NCI-H526 treated with DMSO at 0.1 percent for 48 hours (cell line): ENCODE data around the gene DUSP5.
A peak's percentile ranks its signal among the peaks of the same experiment; 100 is the strongest.

Experiments
- DNase-seq: peaks from one replicate; lab custom pipeline; 2025; lab: John Stamatoyannopoulos, UW

Gene DUSP5

DNA sequence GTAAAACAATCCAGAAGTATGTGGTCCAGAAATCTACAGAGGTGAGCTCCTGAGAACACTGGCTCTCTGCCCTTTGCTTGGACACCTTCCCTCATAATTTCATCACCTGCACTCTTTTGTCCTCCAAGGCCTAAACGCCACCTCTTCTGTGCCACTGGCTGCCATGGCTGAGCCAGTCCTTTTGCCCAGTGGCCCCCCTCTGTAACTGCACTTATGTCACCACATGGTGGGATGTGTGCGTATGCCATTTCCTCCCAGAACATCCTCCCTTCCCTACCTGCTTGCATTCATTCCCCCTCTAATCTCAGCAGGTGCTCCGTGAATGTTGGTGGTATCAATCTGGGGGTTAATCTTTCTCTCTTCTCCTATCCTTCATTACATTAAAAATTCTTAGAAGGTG lies 17.3 kb upstream of the DUSP5 start:
- no peak for DNase-seq

DNA sequence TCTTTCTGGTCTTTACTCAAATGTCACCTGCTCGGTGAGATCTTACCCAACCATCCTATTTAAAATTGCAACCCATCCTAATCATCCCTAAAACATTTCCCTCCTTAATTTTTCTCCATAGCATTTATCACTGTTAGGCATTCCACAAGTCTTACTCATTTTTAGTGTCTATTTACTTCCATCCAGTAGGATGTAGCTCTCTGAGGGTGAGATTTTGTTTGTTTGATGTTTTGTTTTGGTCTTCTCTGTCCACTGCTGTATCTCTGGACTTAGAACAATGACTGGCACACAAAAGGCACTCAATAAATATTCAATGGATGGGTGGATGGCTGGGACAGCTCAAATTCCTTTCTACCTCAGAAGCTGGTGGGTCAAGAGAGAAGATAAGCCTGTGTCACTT lies 15.8 kb upstream of the DUSP5 start:
- no peak for DNase-seq

DNA sequence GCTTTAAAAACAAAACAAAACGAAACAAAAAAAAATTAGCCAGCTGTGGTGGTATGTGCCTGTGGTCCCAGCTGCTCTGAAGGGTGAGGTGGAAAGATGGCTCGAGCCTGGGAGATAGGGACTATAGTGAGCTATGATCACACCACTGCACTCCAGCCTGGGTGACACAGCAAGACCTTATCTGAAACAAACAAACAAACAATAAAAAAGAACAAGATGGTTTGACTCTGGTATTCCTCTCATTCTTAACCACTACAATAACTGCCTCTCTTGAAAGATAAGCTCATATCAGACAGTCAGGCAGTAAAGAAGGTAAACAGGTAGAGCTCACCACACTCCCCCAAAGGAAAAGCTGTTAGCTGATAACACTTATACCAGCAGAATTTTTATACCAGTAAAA lies 14.1 kb upstream of the DUSP5 start:
- no peak for DNase-seq

DNA sequence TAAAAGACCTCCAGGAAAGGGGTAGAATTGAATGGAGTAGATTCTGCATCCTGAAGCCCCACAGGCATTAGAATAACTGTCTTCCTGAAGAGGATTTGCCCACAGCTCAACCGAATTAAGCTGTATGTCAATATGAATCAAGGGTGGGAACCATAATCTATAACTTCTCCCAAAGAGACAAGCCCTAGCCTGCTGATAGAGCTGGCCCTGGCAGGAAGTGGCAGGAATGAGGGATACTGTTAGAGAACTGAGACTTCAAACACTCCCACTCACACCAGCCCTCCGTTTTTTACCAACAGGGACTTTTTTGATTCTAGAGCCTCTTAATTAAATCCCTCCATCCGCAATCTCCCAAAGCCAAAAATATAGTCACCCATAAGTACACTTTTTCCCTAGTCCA lies 12.2 kb upstream of the DUSP5 start:
- DNase-seq = no peak

DNA sequence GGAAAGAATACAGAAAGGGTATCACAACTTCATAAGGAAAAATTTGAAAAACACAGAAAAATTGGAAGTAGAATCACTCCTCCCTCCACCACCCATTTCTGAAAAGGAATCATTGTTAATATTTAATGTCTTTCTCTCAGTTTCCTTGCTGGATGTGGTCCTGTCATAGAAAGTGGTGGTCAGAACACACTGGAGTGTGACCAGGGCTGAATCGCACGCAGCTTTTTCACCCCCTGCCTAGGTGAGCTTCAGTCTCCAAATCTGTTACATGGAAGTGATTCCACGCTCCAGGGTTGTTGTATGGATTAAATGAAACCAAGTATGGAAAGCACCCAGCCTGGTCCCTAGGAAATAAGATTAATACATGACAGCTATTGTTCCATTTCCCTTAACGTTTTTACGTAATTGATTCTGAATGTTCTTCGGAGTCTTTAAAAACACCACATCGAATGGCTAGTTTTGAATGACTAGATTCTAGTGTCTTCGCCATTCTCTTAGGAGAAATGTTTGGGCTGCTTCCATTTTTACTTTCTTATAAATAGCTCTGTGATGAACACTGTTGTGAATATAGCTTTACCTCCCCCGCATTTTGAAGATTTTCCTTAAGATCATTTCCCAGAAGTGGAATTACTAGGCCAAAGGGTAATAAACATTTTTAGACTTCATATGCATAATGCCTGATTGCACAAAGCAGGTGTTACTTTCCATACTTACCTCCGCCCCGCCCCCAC lies 10.9 kb upstream of the DUSP5 start:
- DNase-seq = no peak

DNA sequence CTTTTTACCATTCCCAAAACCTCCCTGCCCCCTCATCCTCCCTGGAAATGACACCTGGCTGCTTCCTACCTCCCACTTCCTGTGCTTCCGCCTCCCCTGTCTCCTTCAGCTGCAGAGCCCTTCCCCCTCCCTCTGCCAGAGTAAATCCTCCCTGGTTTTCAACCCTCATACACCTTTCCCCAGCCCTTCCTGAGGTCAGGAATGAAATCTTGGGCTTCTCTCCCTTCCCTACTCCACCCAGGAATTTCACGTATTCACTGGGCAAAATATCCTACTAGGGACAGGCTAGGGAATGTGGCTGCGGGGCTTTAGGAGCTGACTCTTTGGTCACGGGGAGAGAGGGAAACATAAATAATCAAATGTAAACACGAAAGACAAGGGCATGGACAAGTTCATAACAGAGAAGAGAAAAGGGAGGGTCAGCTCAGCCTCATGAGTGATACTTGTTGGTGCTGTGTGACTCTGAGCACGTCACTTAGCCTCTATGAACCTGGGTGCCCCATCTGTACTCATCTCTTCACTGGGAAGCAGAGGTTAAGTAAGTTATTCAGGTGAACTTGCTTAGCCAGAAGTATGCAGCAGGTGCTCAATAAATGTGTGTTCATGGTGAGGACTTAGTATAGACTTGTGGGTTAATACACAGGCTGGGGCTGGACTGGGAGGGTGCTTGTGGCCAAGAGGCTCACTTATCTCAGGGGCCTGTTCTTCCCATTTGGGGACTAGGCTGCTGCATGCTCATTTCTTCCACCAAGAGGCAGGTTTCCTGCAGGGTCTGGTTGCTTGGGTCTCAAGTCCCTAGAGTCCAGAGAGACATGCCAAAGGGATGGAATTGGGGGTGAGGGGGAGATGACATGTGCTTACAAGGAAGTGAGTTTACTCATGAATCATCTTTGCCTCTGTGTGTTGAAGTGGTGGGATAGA lies 10.0 kb upstream of the DUSP5 start:
- DNase-seq = no peak

DNA sequence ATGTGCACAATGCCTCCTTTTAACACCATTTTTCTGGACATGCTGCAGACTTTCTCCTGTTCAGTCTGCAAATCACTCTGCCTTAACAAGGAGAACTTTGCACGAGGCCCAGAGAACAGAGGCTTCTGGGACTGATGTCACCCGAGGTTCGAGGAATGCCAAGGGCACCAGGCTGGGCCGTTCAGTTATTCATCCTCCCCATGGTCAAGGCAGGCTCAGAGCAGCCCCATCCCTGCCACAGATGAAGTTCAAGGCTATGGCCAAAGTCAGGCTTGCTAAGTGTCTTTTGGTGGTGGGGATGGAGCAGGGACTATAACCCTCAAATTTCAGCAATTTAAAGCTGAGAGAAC lies 9.4 kb upstream of the DUSP5 start:
- DNase-seq = no peak

DNA sequence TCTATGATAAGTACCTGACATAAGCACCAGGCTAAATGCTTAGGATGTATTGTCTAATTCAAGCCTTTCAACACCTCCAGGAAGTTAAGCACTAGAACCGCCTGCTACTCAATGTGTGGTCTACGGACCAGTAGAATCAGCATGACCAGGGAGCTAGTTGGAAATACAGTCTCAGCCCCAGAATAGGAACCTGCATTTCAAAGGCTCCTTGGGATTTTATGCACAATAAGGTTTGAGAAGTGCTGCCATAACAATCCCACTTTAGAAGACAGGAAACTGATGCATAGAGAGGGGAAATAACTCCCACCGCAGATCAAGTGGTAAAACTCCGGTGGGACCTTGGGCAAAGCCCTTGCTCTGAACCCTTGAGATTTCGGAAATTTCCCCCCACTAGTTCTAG lies 8.8 kb upstream of the DUSP5 start:
- DNase-seq = no peak

DNA sequence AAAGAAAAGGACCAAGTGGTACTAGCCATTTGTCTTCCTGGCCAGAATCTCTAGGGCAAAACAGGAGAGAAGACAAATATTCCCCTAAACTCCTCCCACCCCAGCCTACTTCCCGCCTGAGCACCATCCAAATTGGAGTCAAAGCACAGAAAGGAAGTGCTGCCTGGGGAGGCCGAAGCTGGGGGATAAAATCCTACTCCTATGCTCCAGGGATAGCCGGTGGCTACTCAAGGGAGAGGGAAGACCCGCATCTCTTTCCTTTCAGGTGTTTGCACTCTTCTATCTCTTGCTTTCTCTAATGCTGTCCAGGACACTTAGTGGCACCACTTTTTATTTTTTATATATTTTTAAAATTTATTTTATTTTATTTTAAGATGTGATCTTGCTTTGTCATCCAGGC lies 7.1 kb upstream of the DUSP5 start:
- DNase-seq = no peak

DNA sequence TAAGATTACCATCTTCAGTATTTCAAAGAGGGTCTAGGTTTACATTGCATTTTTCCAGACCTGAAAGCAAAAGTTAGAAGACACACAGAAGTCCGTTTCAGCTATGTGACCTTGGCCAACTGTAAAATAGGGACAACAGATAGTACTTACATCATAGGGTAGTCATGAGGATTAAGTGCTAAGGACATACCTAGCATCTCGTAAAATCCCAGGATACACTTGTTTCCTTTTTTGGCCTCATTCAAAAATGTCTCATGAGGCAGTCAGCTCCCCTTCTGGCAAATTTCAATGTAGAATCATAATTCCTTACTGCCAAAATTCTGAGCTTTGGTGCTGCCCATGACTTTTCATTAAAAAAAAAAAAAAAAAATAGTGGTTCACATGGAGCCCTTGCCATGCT lies 6.4 kb upstream of the DUSP5 start:
- no peak for DNase-seq

DNA sequence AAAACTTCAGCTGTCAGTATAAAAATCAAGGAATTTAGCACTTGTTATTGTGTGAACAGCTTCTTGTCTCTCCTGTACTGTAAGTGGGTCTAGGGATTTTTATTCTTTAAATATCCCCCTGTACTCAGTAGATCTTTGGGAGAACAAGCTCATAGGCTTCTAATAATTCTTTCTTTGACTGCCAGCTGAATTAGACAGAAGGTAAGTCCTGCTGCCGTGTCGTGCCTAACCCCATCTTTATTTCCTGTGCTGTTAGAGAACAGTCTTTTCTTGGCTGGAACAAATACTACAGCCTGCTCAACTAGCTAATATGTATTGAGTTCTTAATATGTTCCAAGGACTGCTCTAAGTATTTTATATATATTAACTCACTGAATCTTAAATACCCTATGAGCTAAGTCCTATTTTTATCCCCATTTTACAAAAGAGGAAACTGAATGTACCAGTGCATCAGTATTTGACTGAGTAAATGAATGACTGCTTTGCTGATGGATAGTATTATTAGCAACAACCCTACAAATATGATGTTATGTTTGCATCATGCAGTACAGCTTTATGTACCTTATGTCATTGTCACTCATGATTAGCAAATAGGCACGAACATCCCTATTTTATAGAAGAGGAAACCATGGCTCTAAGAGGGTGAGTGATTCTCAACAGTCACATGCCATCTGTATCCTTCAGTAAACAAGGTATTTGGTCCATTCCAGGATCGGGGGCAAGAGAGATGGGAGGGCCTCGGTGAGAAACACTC lies 5.5 kb upstream of the DUSP5 start:
- DNase-seq = no peak

DNA sequence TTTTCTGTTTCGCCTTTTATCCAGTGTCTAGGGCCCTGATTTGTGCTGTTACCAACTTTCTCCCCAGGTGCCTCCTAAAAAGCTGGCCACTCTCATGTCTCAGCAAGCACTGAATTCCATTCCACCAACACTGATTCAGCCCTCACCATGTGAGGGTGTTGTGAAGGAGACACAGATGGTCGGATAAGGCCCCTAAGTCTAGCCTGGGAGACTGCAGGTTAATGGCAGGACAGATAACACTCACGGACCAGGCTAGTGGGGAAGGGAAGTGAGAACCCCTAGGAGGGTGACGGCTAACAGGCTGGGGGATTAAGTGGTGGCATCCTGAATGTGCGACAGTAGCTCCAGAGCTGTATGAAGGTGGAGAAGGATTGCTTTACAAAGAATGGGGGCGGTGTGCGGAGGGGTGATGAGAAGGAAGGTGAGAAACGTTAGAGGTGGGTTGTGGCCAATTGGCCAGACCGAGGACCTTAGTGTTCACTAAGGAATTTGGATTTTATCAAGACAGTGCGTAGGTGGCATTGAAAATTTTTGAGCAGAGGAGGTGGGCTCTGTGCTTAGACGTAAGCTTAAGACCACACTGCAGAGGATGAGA lies 3.8 kb upstream of the DUSP5 start:
- no peak for DNase-seq

DNA sequence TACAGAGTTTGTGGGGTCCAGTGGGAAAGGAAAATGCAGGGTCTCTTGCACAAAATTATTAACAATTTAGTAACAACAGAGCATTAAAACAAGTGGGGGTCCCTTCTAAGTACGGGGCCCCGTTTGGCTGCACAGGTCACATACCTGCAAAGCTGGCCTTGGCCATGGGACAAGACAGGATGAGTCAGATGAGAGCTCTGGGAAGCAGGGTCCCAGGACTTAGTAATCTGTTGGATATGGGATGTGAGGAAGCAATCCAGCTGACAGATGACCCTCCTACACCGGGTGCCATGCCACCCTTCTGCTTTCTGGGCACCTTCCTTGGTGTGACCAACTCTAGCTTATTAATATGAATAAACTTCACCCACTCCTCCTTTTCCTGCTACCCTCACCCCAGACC lies 3.2 kb upstream of the DUSP5 start:
- no peak for DNase-seq

DNA sequence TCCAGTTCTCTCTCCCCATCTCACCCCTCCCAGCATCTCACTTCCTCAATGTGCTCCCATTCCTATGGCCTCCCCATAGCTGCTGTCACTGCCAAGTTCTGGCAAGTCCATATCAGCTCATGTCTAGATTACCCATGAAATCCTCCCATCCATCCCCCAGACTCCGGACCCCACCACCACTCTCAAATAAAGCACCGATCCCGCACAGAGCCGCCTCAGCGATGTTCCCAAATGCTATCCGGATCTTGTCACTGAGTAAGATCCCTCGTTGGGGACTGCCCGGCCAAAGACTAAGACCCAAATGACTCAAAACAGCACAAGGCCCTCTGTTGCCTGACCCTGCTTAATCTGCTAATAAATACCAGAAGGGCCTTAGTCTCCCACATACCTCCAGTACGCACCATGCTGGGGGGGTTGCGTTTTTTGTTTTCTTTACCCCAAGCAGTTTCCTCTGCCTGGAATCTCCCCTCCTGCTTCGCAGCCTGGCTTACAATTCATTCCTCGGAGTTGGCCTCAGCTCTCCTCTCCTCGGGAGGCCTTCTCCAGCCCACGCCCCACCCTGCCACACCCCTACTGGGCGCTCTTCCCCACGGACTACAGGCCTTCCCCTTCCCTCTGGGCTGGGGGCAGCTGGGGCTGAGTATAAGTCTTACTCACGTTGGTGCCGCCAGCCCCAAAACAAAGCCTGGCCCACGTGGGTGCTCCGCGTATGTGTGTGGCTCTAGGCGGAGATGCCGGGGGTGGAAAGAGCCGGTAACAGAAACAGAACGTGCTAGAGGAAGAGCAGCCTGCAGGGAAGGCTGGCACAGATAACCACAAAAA lies 1.8 kb upstream of the DUSP5 start:
- no peak for DNase-seq

DNA sequence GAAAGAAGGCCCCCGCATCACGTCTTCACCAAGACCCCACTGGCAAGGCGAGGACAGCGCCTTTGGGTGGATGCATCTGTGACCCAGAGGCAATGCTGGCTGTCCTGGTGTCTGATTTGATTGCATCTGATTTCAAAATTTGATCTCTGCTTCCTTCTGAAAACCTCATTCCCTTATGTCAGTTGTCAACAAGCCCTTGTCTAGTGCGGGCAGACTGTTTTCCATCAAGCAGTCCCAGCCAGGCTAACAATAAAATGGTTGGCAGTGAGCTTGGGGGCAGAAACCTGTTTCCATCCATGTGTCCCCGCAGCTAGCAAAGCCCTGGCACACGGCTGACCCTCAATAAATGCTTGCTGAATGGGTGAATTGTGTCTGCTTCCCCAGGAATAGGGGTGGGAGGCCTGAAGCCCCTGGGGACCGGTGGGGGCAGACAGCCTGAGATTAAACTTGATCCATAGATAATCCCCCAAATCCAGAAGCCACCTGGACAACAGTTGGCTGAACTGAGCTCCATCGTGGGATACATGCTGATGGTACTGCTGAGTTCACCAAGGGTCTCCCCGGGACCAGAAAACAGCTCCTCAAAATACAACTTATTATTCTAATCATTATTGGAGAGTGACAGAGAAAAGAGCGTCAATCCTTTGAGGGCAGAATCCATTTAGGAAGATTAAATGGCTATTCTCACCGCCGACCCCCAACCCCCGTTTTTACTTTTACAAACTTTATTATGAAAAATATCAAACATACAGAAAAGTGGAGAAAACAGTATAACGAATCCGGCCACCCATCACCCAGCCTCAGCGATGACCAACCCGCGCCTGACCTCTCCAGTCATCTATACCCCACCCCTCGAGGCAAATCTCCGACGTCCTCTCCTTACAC lies 912 bp upstream of the DUSP5 start:
- no peak for DNase-seq

DNA sequence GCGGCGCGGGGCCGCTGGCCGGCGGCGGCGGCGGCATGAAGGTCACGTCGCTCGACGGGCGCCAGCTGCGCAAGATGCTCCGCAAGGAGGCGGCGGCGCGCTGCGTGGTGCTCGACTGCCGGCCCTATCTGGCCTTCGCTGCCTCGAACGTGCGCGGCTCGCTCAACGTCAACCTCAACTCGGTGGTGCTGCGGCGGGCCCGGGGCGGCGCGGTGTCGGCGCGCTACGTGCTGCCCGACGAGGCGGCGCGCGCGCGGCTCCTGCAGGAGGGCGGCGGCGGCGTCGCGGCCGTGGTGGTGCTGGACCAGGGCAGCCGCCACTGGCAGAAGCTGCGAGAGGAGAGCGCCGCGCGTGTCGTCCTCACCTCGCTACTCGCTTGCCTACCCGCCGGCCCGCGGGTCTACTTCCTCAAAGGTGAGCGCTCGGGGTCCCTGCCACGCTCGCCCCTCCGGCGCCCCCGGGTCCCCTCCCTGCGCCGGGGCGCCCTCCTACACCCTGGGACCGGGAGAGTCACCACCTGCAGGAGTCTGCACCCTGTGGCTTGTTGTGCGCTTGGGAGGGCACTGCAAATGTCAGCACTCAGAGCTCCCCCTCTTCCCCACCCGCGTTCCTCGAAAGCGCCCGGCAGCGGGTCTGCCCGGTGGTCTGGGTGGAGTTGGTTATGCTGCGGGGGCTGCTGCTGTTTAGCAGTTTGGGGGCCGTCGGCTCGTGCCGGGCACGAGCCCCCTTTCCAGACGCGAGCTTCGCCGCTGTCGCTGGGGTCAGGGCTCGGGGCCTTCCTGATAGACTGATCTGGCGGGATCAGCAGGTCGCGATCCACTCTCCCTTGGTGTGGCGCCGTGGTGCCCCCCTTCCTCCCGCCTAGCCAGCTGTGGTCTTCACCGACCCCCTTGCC lies 627 bp downstream of the DUSP5 start:
- DNase-seq = no peak

DNA sequence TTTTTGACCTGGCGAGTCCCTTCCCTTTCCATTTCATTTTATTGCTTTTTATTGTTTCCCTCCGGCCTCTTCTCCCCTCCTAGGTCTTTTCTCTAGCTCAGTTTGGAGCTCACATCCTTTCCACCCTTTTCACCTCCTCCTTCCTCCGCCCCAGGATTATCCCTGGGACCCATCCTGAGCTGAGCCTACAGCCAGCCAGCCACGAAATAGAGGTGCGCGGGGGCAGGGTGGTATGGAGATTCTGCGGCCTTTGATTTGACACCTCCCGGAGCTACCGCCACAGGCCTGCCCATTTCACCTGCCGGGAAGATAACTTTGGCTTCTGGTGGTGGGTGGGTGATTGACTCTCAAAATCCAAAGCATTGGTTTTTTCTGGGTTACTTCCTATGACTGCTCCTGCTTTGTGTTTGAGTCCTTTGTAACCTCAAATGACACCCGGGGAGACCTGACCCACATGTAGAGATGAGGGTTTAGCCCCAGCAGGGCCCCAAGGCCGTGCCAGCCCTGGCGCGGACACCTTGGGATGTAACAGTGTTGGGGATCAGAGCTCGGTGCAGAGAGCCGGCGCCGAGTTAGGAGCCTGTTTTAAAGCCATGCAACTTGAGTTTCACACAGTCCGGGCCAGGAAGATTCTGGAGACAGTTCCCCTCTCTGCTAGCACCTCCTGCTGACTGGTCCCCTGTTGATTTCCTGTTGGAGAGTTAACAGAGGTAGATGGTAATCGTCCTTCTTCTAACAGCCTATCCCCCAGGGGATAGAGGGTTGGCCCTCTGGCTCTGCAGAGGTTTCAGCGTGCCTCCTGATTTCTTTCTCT lies 1.5 kb downstream of the DUSP5 start:
- DNase-seq = peak; percentile 53

DNA sequence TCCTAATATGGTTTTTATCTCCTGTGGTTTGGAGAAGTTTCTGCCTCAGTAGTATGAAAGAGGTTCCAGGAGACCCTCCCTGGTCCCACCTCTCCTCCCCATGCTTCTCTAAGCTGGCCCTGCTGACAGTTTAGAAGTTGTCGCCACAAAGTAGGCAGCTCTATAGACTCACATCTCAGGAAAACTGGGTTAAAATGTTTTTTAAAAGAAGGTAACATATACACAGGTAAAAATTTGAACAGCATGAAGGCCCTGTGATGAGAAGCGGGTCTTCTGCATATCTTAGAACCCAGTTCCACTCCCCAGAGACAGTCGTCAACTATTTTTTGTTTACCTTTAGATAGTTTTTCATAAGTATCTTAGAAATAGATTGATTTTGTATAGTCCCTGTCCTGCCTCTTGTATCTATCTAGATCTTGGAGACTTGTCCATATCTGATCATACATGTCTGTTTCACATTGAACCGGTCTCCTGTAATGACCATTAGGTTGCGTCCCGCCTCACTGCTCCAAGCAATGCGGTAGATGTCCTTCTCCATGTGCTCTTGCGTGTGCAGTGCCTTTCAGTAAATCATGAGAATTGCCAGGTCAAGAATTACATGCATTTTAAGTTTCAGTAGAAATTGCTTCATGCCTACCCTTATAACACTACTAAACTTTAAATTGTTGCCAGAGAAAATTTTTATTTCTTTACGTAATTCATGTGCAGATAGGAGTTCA lies 2.2 kb downstream of the DUSP5 start:
- no peak for DNase-seq
